NT2/D1 (cell line): ENCODE results near the gene RAP1B.

Source experiments
- SUZ12 ChIP-seq: IDR thresholded peaks from 2 replicates; pipeline ENCODE4 v1.6.1; 2011; ENCODE audit not compliant: insufficient read length, insufficient read depth; ENCODE audit errors: extremely low read depth
- ZNF274 ChIP-seq: IDR thresholded peaks from 2 replicates; pipeline ENCODE4 v1.6.1; 2011; ENCODE audit warnings: mild to moderate bottlenecking, low read depth, low read length

DNA sequence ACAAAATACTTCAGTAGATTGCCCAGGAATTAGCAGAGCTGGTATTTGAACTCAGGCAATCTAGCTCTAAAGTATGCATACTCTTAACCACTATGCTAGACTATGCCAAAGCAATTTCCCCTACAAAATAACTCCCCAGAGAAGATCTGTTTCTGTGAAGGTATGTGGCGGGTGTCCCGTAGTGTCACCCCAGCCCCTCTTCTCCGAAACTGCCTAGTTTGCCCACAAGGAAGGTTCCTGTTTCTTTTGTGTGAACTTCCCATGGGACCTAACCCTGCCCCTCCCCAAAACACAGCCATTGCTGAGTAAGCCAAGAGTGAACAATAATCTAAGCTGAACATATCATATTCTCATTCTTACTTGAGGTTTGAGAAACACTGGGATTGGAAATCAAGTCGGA, 15.5 kb upstream of the RAP1B start:
- TF ChIP-seq ZNF274 (no peak), SUZ12 (no peak)
